NCI-H510A treated with DMSO at 0.1 percent for 48 hours (cell line): ENCODE data around the gene USP48.
"Not testable (repeated sequence)": the region's sequence is repeated elsewhere in the genome, so short reads cannot be mapped to it uniquely, and the experiment has no call there.

Source experiments
- DNase-seq: peaks from one replicate; lab custom pipeline; 2025; lab: John Stamatoyannopoulos, UW

Gene USP48

DNA sequence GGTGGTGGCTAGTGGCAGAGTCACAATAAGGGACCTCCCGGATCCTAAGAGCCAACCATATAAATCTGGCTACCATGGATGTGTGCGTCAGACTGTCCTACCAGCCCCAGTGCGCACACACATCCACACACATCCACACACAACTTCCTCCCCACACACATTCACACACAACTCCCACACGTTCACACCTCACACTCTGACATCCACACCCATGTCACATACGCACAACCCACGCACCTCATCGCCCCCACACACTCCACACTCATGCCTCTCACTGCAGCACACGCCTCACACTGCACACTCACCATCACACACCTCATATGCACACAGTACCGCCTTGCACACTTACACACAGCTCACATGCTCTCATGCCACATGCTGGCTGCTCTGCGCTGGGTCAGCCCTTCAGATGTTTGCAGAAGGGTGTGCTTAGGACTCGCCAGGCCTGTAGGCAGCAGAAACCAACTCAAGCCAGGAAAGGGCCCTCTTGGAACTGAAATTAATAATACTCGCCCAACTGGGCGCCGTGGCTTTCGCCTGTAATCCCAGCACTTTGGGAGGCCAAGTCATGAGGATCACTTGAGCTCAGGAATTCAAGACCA, 32.1 kb upstream of the USP48 start:
- no peak for DNase-seq

DNA sequence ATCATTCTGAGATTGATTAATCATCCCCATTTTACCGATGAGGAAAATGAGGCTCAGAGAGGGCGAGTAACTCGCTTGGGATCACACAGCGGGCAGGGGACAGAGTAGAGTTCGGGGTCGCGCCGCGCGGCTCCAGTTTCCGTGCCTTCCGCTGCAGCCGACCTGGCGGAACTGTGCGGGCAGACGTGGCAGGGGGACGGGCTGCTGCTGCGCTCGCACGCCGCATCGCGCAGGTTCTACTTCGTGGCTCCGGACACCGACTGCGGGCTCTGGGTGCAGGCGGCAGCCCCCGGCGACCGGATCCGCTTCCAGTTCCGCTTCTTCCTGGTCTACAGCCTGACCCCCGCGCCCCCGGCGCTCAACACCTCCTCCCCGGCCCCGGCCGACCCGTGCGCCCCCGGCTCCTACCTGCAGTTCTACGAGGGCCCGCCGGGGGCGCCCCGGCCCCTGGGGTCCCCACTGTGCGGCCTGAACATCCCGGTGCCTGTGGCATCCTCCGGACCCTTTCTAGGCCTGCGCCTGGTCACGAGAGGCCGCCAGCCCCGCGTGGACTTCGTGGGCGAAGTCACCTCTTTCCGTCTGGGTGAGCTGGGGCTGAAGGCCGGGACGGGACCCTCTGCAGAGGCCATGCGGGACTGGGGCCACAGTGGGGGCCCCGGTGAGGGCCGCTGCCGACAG, 31.4 kb upstream of the USP48 start:
- no peak for DNase-seq

DNA sequence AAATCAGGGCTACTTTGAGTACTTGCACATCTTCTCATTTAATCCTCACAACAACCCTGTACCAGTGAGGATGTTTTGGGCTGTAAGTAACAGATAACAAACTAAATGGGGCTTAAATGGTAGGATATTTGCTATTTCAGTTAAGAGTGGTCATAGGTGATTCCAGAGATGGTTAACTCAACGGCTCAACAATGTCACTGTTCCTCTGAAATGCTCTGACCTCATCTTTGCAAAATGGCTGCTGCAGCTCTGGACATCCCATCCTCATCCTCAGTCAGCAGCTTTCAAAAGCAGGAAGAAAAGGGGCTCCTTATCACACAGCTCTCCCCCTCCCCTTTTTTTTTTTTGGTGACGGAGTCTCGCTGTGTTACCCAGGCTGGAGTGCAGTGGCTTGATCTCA, 30.6 kb upstream of the USP48 start:
- DNase-seq, result no peak

GRCh38 chr1:21811875-21812305, 28.9 kb upstream of the USP48 start, which contains the start of gene LDLRAD2:
Gene LDLRAD2 (plus strand): TSS chr1:21812265. CDS start chr1:21812452, 187 bp downstream.
- DNase-seq, result no peak

GRCh38 chr1:21804536-21804935, 21.6 kb upstream of the USP48 start:
- no peak for DNase-seq

DNA sequence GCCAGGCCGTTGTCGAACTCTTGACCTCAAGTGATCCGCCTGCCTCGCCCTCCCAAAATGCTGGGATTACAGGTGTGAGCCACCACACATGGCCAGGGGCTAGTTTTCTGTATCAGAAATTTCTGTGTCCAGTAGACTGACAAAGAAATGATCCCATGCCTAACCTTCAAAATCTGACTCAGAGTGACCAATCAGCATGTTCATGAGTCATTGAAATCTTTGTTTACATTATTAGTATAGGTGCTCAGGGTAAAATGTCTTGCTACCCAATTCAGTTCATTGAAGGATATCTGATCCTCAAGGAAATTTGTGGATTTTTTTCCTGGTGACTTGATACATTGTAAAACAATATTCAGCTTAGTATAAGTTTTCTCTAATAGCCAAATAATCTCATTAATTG, 18.2 kb upstream of the USP48 start:
- no peak for DNase-seq

DNA sequence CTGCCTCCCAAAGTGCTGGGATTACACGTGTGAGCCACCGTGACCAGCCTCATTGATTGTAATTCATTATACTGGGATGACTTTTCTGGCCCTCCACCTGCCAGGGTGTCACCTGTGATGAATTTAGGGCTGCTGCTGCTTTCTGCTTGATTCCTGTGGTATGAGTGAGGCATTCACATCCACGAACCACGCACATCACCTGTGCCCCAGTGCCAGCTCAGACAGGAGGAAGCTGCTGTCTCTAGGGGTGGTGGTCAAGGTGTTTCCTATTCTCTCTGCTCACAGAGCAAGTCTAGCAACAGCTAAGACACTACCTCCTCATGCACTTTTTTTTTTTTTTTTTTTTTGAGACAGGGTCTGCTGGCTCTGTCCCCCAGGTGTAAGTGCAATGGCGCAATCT, 16.8 kb upstream of the USP48 start:
- DNase-seq, result no peak

DNA sequence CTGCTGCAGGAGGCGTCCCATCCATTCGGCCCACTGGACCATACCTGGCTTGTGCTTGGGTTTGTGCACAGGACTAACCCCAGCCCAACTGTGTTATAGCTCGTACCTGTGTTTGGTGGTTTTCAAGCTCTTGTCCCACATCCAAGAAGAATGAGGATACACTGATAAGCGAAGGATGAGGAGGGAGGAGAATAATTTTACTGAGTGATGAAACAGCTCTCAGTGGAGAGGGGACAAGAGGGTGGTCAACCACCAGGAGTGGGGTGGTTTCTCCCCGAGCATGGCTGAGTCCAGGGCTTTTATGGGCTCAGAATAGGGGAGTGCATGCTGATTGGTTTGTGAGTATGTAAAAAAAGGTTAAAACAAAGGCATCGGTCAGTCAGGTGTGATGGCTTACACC, 12.1 kb upstream of the USP48 start:
- DNase-seq, result no peak

GRCh38 chr1:21794656-21795055, 11.7 kb upstream of the USP48 start:
- DNase-seq, result no peak

GRCh38 chr1:21793104-21793503, 10.2 kb upstream of the USP48 start:
- DNase-seq, result no peak

GRCh38 chr1:21786640-21787039, 3.7 kb upstream of the USP48 start:
- DNase-seq, result no peak

DNA sequence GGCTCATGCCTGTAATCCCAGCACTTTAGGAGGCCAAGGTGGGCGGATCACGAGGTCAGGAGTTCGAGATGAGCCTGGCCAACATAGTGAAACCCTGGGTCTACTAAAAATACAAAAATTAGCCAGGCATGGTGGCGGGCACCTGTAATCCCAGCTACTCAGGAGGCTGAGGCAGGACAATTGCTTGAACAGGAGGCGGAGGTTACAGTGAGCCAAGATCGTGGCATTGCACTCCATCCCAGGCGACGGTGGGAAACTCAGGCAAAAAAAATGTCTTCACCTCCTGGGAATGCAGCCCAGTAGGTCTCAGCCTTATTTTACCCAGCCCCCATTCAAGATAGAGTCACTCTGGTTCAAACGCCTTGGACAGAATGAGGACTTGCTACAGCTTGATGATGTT, 2.8 kb upstream of the USP48 start:
- not testable (repeated sequence) for DNase-seq

- peak; percentile 90 for DNase-seq
Measured at GRCh38 chr1:21783679-21784603, 992 bp upstream of the USP48 start.

DNA sequence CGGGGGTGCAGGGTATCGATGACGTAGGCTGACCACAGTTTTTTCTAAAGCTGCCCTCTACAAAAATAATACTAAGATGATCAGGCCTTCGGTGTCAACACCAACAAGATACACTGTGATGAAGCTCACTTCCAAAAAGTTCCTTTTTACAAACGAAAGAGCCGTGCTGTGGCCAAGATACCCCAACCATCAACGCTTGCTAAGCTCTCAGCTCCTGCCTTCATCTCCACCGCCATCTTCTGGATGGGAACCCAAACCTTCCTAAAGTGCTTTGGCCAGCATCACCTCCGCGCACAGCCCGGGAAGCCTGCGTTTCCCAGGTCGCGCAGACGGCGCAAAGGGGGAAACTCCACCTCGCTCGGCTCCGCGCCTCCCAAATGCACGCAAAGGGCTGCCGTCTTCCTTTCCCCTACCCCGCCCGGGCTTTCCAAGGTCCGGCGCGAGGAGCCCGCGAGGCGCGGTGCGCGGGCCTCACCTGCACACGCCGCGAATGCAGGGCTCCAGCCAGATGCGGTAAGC, 541 bp downstream of the USP48 start:
- peak; percentile 38 for DNase-seq

DNA sequence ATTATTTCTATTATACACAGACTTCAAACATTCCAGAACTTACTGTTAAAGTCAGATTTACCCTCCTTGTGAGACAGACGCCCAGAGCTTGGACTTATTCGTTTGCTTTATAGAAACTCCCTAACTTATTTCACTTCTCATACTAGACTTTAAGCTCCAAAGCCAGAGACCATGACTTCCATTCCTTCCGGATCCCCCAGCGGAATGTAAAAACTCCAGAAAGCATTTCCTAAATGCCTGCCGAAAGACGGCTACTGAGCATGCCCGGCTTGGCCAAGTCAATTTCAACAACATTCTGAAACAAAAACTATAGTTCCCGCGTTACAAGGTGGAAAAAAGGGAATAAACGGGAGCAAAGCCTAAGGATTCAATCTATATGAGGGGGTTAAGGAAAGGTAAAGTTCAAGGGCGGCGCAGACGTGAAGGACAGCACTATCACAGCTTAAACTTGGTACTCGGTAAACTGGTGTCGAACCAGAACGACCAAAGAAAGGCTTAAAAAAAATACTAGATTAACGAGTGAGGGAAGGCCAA, 1.1 kb downstream of the USP48 start:
- peak; percentile 38 for DNase-seq

DNA sequence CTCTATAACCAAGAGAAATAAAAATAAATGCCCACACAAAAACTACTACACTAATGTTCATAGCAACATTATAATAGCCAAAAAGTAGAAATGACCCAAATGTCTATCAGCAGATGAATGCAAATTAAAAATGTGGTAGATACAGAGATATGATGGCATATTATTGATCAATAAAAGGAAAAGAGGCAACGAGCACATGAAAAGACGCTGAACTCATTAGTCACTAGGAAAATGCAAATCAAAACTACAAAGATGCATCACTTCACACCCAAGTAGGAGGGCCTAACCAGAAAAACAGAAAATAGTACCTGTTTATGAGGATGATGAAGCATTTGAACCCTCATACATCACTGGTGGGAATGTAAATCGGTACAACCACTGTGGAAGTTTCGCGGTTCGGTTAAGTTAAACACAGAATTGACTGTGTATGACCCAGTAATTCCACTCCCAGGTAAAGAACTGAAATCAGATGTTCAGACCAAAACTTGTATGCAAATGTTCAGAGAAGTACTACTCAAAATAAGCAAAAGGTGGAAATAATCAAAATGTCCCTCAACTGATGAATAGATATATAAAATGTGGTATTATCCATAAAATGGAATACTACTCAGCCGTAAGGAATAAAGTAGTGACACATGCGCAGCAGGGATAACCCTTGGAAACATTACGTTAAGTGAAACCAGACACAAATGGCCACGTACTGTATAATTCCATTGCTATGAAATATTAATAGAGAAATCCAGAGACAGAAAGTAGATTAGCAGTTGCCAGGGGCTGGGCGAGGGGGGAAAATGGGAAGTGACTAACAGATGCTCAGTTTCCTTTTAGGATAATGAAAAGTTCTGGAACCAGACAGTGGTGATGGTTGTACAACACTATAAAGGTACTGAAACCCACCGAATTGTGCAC, 3.1 kb downstream of the USP48 start:
- no peak for DNase-seq

GRCh38 chr1:21778405-21778727, 4.6 kb downstream of the USP48 start:
- no peak for DNase-seq

DNA sequence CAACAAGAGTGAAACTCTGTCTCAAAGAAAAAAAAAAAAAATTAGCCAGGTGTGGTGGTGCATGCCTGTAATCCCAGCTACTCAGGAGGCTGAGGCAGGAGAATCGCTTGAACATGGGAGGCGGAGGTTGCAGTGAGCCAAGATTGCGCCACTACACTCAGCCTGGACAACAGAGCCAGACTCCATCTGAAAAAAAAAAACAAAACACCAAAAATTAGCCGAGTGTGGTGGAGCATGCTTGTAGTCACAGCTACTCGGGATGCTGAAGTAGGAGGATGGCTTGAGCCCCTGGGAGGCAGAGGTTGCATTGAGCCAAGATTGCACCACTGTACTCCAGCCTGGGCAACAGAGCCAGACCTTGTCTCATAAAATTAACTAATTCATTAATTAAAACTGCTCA, 6.0 kb downstream of the USP48 start:
- not testable (repeated sequence) for DNase-seq

DNA sequence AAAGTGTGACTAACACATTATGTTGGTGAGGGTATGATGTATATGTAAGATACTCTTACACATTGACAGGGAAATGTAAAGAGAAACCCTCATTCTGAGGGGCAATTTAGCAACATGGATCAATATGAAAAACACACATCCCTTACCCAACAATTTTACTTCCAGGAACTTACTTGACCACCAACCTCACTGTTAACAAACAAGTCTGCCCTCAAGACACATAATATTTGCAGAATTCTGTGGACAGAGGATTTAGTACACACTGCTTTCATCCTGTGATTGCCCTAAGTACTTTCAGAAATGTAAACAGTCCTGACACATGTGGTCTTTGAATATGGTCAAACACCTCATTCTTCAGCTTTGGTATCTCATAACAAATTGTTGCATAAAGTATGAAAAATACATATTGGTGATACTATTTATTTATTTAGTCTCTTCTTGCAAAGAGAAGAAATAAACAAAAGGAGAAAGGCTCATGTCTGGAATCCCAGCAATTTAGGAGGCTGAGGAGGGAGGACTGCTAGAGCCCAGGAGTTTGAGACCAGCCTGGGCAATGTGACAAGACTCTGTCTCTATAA, 6.9 kb downstream of the USP48 start:
- no peak for DNase-seq

GRCh38 chr1:21775550-21775914, 7.4 kb downstream of the USP48 start:
- DNase-seq, result no peak
